ENCODE measurements around the gene PRKD1. TPM values are rescaled to one million over a fixed set of nuclear protein-coding genes. Genes with fewer than 3 reads are reported as not detected.

The PRKD1 gene
- total RNA-seq, 2 donors from 2014 or later, result 12.0 to 12.6 TPM

GRCh38 chr14:29953501-29953900, 25.9 kb upstream of the PRKD1 start:
- Histone ChIP-seq H3K36me3 (ENCODE audit: control insufficient read depth, insufficient read depth, low read length) (no peaks in the 10 kb centered on the region), H3K9me3 (ENCODE audit: control insufficient read depth, low read length) (no peaks in the 10 kb centered on the region), H3K27me3 (ENCODE audit: control insufficient read depth, insufficient read depth, low read length, poor library complexity, severe bottlenecking) (no peaks in the 10 kb centered on the region), H3K4me1 (ENCODE audit: control insufficient read depth, insufficient read depth, low read length) (no peaks in the 10 kb centered on the region), H3K27ac (ENCODE audit: low read depth, low read length) (no peak overlapping the region), H3K9ac (ENCODE audit: extremely low read depth, low read length, poor library complexity, severe bottlenecking) (no peak overlapping the region), H3K4me3 (ENCODE audit: low read length) (no peak overlapping the region)
- Mint-ChIP-seq H3K4me1 (no peaks in the 10 kb centered on the region), H3K36me3 (ENCODE audit: low read depth) (no peaks in the 10 kb centered on the region), H3K4me3 (no peak overlapping the region), H3K27ac (no peak overlapping the region), H3K9me3 (peaks cover 3% of the 10 kb centered on the region), H3K27me3 (ENCODE audit: insufficient read depth) (peaks cover 14% of the 10 kb centered on the region)
- no peak for TF ChIP-seq CTCF (conservative IDR thresholded peaks at IDR 0.05)
- 91 to 97% methylated on average over 5 to 6 of the region's 6 CpGs for WGBS, 2 experiments (ENCODE audit: insufficient coverage in 1 of 2, insufficient read length in 1 of 2)
- DNase-seq, result no peak

GRCh38 chr14:29944091-29944490, 16.4 kb upstream of the PRKD1 start:
- no peak for TF ChIP-seq CTCF (conservative IDR thresholded peaks at IDR 0.05)
- peaks cover 27% of the 10 kb centered on the region for H3K4me1 Mint-ChIP-seq
- H3K4me3 Mint-ChIP-seq, result no peak overlapping the region
- H3K27ac Mint-ChIP-seq, result no peak overlapping the region
- H3K36me3 Mint-ChIP-seq (ENCODE audit: low read depth), result peaks cover 3% of the 10 kb centered on the region
- peaks cover 9% of the 10 kb centered on the region for H3K9me3 Mint-ChIP-seq
- Histone ChIP-seq H3K36me3 (ENCODE audit: control insufficient read depth, insufficient read depth, low read length) (no peaks in the 10 kb centered on the region), H3K27ac (ENCODE audit: low read depth, low read length) (no peak overlapping the region), H3K27me3 (ENCODE audit: control insufficient read depth, insufficient read depth, low read length, poor library complexity, severe bottlenecking) (no peaks in the 10 kb centered on the region), H3K4me1 (ENCODE audit: control insufficient read depth, insufficient read depth, low read length) (peaks cover 13% of the 10 kb centered on the region), H3K4me3 (ENCODE audit: low read length) (no peak overlapping the region), H3K9ac (ENCODE audit: extremely low read depth, low read length, poor library complexity, severe bottlenecking) (no peak overlapping the region), H3K9me3 (ENCODE audit: control insufficient read depth, low read length) (no peaks in the 10 kb centered on the region)
- no peak for DNase-seq
- peaks cover 20% of the 10 kb centered on the region for H3K27me3 Mint-ChIP-seq (ENCODE audit: insufficient read depth)

GRCh38 chr14:29941401-29941800, 13.8 kb upstream of the PRKD1 start:
- no peak for TF ChIP-seq CTCF (conservative IDR thresholded peaks at IDR 0.05)
- DNase-seq, result peak; percentile 71
- 60 to 64% methylated on average over 1 to 2 of the region's 2 CpGs for WGBS, 2 experiments (ENCODE audit: insufficient coverage in 1 of 2, insufficient read length in 1 of 2)
- no peak overlapping the region for H3K27ac ChIP-seq (ENCODE audit: low read depth, low read length)
- peaks cover 19% of the 10 kb centered on the region for H3K27me3 Mint-ChIP-seq (ENCODE audit: insufficient read depth)
- H3K4me3 Mint-ChIP-seq, result no peak overlapping the region
- H3K27me3 ChIP-seq (ENCODE audit: control insufficient read depth, insufficient read depth, low read length, poor library complexity, severe bottlenecking), result no peaks in the 10 kb centered on the region
- H3K4me1 Mint-ChIP-seq, result peaks cover 29% of the 10 kb centered on the region
- peaks cover 3% of the 10 kb centered on the region for H3K36me3 Mint-ChIP-seq (ENCODE audit: low read depth)
- H3K4me3 ChIP-seq (ENCODE audit: low read length), result peak overlapping the region; percentile 15
- H3K27ac Mint-ChIP-seq, result peak overlapping the region; percentile 66
- H3K9ac ChIP-seq (ENCODE audit: extremely low read depth, low read length, poor library complexity, severe bottlenecking), result no peak overlapping the region
- peaks cover 15% of the 10 kb centered on the region for H3K4me1 ChIP-seq (ENCODE audit: control insufficient read depth, insufficient read depth, low read length)
- H3K9me3 ChIP-seq (ENCODE audit: control insufficient read depth, low read length), result no peaks in the 10 kb centered on the region
- H3K9me3 Mint-ChIP-seq, result peaks cover 4% of the 10 kb centered on the region
- no peaks in the 10 kb centered on the region for H3K36me3 ChIP-seq (ENCODE audit: control insufficient read depth, insufficient read depth, low read length)
